ENCODE results near the gene RPUSD3. TPM values are rescaled to one million over a fixed set of nuclear protein-coding genes. Genes with fewer than 3 reads are reported as not detected.
A peak's percentile ranks its signal among the peaks of the same experiment; 100 is the strongest.

The RPUSD3 gene
- total RNA-seq, 4 donors from 2014 or later = 36.2 to 49.7 (median 37.5) TPM

DNA sequence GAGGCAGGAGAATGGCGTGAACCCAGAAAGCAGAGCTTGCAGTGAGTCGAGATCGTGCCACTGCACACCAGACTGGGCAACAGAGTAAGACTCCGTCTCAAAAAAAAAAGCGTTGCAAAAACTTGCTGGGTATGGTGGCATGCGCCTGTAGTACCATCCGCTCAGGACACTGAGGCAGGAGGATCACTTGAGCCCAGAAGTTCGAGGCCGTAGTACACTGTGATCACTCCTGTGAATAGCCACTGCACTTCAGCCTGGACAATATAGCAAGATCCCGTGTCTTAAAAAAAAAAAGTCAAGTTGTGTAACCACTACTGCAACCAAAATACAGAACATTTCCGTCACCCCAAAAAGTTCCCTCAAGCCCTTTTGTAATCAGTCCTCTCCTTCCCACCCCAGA, 49.4 kb downstream of the RPUSD3 start:
- no peak for DNase-seq
- intact Hi-C loops (cut with DNase I) = loop anchor here (10.0 kb wide), 1 partner anchor 140 kb away; no protein-coding TSS in a partner anchor
- no peaks in the 10 kb centered on the region for H3K27me3 ChIP-seq
- peaks cover 12 to 25% of the 10 kb centered on the region in 2 donors for H3K4me1 ChIP-seq
- no peak overlapping the region for H3K4me3 ChIP-seq (replicated peaks in 1 of 3)
- WGBS, 2 donors = 96% methylated on average over 11 of the region's 11 CpGs
- H3K9me3 ChIP-seq = no peaks in the 10 kb centered on the region
- peaks cover 19 to 23% of the 10 kb centered on the region in 2 donors for H3K36me3 ChIP-seq
- TF ChIP-seq POLR2A (IDR thresholded peaks at IDR 0.05) (no peak), CTCF (IDR thresholded peaks at IDR 0.05) (no peak)
- no peak overlapping the region for H3K27ac ChIP-seq

DNA sequence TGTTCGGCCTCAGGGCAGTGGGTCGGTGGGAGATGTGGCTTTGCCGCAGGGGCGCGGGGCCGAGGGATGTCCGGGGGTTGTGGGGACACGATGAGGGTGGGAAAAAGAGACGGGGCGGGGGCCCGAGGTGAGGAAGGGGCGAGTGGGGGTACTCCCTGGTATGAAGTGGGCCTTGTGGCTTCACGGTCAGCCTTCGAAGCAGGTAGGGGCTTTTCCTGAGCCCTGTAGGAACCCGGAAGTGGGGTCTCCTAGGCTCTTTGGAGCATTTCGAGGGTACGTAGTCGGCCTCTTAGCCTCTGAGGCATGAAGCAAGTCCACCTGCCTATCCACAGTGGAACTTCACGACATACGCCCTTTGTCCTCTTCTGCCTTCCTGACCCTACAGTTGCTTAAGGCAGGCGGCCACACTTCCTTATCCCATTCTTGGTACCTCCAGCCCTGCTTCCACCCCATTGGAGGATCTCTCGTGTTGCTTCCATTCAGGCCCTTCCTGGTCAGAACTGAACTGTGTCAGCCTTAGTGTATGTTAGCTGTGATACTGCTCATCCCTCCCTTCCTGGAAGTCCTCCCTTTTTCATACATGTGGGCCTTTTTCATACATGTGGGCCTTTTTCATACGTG, 50.5 kb downstream of the RPUSD3 start:
- intact Hi-C loops (cut with DNase I) = loop anchor here (10.0 kb wide), 1 partner anchor 138 kb away; no protein-coding TSS in a partner anchor
- TF ChIP-seq POLR2A (IDR thresholded peaks at IDR 0.05) (no peak), CTCF (IDR thresholded peaks at IDR 0.05) (peak in 1 of 6 experiments; percentile 5)
- 1 to 3% methylated on average over 20 of the region's 23 CpGs for WGBS, 2 donors
- H3K9me3 ChIP-seq = no peaks in the 10 kb centered on the region
- H3K4me3 ChIP-seq (replicated peaks in 1 of 3) = peak overlapping the region; percentile 64 to 93 (median 92)
- no peaks in the 10 kb centered on the region for H3K27me3 ChIP-seq
- peaks cover 14 to 15% of the 10 kb centered on the region in 2 donors for H3K36me3 ChIP-seq
- H3K27ac ChIP-seq = peak overlapping the region; percentile 91 to 98 (median 91)
- H3K4me1 ChIP-seq = peaks cover 12 to 25% of the 10 kb centered on the region in 2 donors
- DNase-seq = no peak

GRCh38 chr3:9792405-9793160, 51.2 kb downstream of the RPUSD3 start, which contains the start of the genes ARPC4 and TADA3:
Gene ARPC4 (plus strand): TSS chr3:9793082. CDS start chr3:9793122, 40 bp downstream.
Gene TADA3 (minus strand): TSS chr3:9792473. CDS start chr3:9791466, 1,007 bp downstream.
- H3K4me3 ChIP-seq (replicated peaks in 1 of 3) = peak within 1 kb of the TSS; percentile 64 to 93 (median 92)
- H3K36me3 ChIP-seq = peaks cover 10 to 11% of the 10 kb centered on the region in 2 donors
- intact Hi-C loops (cut with DNase I) = loop anchor here (10.0 kb wide), 1 partner anchor 138 kb away; no protein-coding TSS in a partner anchor
- peak within 1 kb of the TSS; percentile 91 to 98 (median 91) for H3K27ac ChIP-seq
- H3K4me1 ChIP-seq = peaks cover 12 to 25% of the 10 kb centered on the region in 2 donors
- 0 to 1% methylated on average over 24 to 45 of the region's 65 CpGs for WGBS, 2 donors
- DNase-seq = peak; percentile 94
- no peaks in the 10 kb centered on the region for H3K9me3 ChIP-seq
- H3K27me3 ChIP-seq = no peaks in the 10 kb centered on the region
- TF ChIP-seq CTCF (IDR thresholded peaks at IDR 0.05) (peak in 2 of 6 experiments; percentile 11 to 46), POLR2A (IDR thresholded peaks at IDR 0.05) (peak; percentile 12 to 66)

- Histone ChIP-seq H3K4me1 (peaks cover 12 to 25% of the 10 kb centered on the region in 2 donors), H3K9me3 (no peaks in the 10 kb centered on the region), H3K4me3 (replicated peaks in 1 of 3) (peak overlapping the region; percentile 64 to 93 (median 92)), H3K27ac (peak overlapping the region; percentile 91 to 98 (median 91)), H3K27me3 (no peaks in the 10 kb centered on the region), H3K36me3 (peaks cover 8 to 17% of the 10 kb centered on the region in 2 donors)
- 19 to 20% methylated on average over 11 to 13 of the region's 14 CpGs for WGBS, 2 donors
- no peak for DNase-seq
- TF ChIP-seq POLR2A (IDR thresholded peaks at IDR 0.05) = no peak
- TF ChIP-seq CTCF (IDR thresholded peaks at IDR 0.05) = no peak
- intact Hi-C loops (cut with DNase I) = loop anchor here (10.0 kb wide), 1 partner anchor 137 kb away; no protein-coding TSS in a partner anchor
Measured at GRCh38 chr3:9791790-9792404, 51.9 kb downstream of the RPUSD3 start.

All from thyroid gland (tissue), 4 donors.